RWPE1 (cell line): Measurements from ENCODE around the gene ATP1A4.
A peak's percentile ranks its signal among the peaks of the same experiment; 100 is the strongest.

Source experiments
- CTCF ChIA-PET: fragments of 350-600 bp; sonication (Branson Sonifier 250); formaldehyde crosslinking; extraction: SDS; loops from one replicate; lab custom pipeline; 2021; lab: Yijun Ruan, JAX
- POLR2A ChIA-PET: fragments of 400-600 bp; formaldehyde crosslinking; extraction: SDS; loops from one replicate; lab custom pipeline; 2020; ENCODE audit warnings: antibody characterized with exemption; ENCODE audit not compliant: low non-redundant PET; lab: Yijun Ruan, JAX
- DNase-seq: peaks from one replicate; pipeline ENCODE4 v3.0.0; 2012; ENCODE audit warnings: low spot score
- H3K27ac ChIP-seq: fragments of 450-650 bp; 2 replicates; pipeline ENCODE4 v1.5.1; 2017
- CTCF ChIP-seq: fragments of 450-650 bp; conservative IDR thresholded peaks from 2 replicates; pipeline ENCODE4 v1.5.1; 2017; ENCODE audit warnings: low read depth, mild to moderate bottlenecking

The ATP1A4 gene

DNA sequence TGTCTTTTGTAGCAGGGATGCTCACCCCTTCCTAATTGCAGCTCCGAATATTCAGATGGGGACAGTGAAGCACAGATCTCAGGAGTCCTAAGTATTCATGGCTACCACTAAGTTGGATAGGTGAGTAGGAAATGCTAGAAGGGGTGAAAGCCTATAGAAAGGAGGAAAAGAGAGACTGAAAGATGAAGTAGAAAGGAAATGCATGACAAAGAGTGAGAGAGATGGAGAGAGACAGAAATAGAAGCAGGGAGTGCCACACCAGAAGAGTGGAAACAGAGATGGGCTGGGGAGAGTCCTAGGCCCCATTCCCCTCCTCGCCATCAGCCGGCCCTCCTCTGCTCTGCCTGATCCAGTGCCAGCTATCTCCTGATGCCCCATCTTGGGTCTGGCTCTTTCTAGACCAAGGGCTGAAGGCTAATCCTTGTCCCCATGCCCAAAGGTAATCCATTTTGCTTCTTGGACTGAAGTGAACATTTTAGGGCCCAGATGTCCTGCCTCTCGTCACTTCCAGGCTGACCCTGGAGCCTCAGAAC lies 55.8 kb downstream of the ATP1A4 start:
- peak overlapping the region; percentile 81 for H3K27ac ChIP-seq
- DNase-seq, result no peak
- no peak for TF ChIP-seq CTCF
- ChIA-PET CTCF (interaction anchor here (0.7 kb wide), 1 partner anchor 127 kb away, joined by 5 read pairs; no protein-coding TSS in a partner anchor), POLR2A (no interaction called here)

DNA sequence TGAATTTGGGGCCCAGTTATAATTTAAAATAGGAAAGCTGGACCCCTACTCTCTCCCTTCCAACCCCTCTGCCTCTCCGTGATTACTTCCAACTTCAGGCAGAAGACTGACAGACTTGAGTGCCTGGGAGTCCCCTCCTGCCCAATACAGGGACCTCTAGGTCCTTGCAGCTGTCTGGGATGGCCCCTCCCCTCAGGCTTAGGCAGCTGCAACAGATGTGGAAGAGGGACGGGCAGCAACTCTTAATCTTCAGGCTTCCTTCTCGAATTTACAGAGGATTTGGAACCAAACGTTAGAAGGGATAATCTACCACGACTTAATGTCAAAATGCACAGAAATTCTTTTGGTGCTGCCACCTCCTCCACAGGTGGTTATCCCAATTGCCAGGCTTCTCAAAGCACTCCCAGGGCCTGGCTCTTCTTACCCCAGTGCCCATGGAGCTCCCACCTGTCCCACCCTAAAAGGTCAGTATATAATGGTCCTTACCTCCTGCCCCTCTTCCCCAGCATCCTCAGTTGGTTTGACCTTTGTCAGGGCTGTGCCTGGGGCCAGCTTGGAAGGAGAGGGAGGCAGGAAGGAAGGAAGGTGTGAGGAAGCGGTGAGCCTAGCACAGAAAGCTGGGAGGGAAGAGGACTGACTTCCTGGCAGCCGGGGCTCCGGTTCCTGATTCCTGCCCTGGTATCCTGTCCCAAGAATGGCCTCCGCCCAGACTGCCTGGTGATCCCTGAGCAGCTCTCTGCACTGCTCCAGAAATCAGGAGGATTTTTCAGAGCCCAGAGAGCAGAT lies 56.6 kb downstream of the ATP1A4 start:
- POLR2A ChIA-PET, result interaction anchor here (0.6 kb wide), 1 partner anchor 18 kb away, joined by 3 read pairs; the partner anchor contains the start of gene CASQ1

GRCh38 chr1:160208557-160209320 lies 57.3 kb downstream of the ATP1A4 start:
- peak overlapping the region; percentile 81 for H3K27ac ChIP-seq
- no peak for TF ChIP-seq CTCF
- ChIA-PET POLR2A (no interaction called here), CTCF (interaction anchor here (0.6 to 1.2 kb wide), 3 partner anchors 11 to 15 kb away, joined by 3 to 7 read pairs (median 4); no protein-coding TSS in a partner anchor)
- no peak for DNase-seq

More for the DNA sequence above, 56.6 kb downstream of the ATP1A4 start:
- CTCF ChIA-PET, result interaction anchor here (0.6 to 1.2 kb wide), 3 partner anchors 12 to 108 kb away, joined by 3 to 7 read pairs (median 4); no protein-coding TSS in a partner anchor
- peak overlapping the region; percentile 81 for H3K27ac ChIP-seq
- TF ChIP-seq CTCF, result no peak
- no peak for DNase-seq

GRCh38 chr1:160209321-160210046 lies 58.1 kb downstream of the ATP1A4 start:
- no peak for DNase-seq
- ChIA-PET POLR2A (no interaction called here), CTCF (interaction anchor here (0.6 to 1.1 kb wide), 3 partner anchors 16 to 117 kb away, joined by 3 to 4 read pairs (median 3); no protein-coding TSS in a partner anchor)
- TF ChIP-seq CTCF, result no peak
- H3K27ac ChIP-seq, result peak overlapping the region; percentile 4; the same call in 1 of the 2 replicates

- TF ChIP-seq CTCF, result no peak
- ChIA-PET POLR2A (no interaction called here), CTCF (interaction anchor here (0.7 kb wide), 2 partner anchors 17 to 275 kb away, joined by 4 read pairs; no protein-coding TSS in a partner anchor)
- DNase-seq, result no peak
- peak overlapping the region; percentile 17 for H3K27ac ChIP-seq
Observed at GRCh38 chr1:160210561-160210960, 59.2 kb downstream of the ATP1A4 start.
